ENCODE results near the gene TMPRSS7.

DNA sequence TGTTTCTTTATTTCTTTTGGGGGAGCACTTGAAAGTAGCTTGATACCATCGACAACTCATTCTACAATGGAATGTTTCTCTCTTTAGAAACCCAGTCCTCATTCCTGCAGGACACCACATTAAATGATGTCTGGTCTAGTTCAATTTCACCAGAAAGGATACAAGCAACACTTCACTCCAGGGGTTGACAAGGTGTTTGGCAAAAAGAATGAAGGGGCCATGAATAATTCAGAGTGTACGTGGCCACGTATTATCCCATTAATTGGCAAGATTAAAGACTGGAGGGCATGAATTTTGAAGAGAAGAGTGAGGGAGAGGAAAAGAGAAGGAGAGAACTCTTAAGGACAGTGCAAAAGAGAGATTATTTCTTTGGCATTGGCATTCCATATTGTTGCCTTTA lies 705 bp downstream of the TMPRSS7 start:
- TF ChIP-seq, protein P1, sequence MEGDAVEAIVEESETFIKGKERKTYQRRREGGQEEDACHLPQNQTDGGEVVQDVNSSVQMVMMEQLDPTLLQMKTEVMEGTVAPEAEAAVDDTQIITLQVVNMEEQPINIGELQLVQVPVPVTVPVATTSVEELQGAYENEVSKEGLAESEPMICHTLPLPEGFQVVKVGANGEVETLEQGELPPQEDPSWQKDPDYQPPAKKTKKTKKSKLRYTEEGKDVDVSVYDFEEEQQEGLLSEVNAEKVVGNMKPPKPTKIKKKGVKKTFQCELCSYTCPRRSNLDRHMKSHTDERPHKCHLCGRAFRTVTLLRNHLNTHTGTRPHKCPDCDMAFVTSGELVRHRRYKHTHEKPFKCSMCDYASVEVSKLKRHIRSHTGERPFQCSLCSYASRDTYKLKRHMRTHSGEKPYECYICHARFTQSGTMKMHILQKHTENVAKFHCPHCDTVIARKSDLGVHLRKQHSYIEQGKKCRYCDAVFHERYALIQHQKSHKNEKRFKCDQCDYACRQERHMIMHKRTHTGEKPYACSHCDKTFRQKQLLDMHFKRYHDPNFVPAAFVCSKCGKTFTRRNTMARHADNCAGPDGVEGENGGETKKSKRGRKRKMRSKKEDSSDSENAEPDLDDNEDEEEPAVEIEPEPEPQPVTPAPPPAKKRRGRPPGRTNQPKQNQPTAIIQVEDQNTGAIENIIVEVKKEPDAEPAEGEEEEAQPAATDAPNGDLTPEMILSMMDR (IDR thresholded peaks at IDR 0.05; ENCODE audit: borderline replicate concordance, extremely low read depth, low read length, poor library complexity, severe bottlenecking): no peak
- TF ChIP-seq EZH2 (IDR thresholded peaks at IDR 0.05; ENCODE audit: borderline replicate concordance, low read depth, low read length, severe bottlenecking): no peak

Data from DND-41 (cell line).